ENCODE measurements around the gene ZNF830. TPM values are rescaled to one million over a fixed set of nuclear protein-coding genes. Genes with fewer than 3 reads are reported as not detected.

The ZNF830 gene
- polyA plus RNA-seq, 1 of the 3 experiments (the other 2 are of a cell fraction), result 8.8 TPM

- Histone ChIP-seq H3K9me3 (no peaks in the 10 kb centered on the region), H3K27ac (ENCODE audit: low read depth in 2 of 2, low read length in 1 of 2) (no peak overlapping the region), H3F3A (replicated peaks; ENCODE audit: insufficient read depth) (no peaks in the 10 kb centered on the region), H2AFZ (ENCODE audit: low read depth) (no peak overlapping the region), H3K9me2 (no peaks in the 10 kb centered on the region), H3K79me2 (ENCODE audit: insufficient read depth) (no peaks in the 10 kb centered on the region), H3K4me1 (ENCODE audit: control insufficient read depth in 1 of 2, insufficient read depth in 2 of 2, low read depth in 1 of 2, low read length in 1 of 2) (peaks cover 0 to 4% of the 10 kb centered on the region in 2 experiments; a peak in 1 of 4 replicates), H3K4me2 (no peak overlapping the region), H3K27me3 (ENCODE audit: insufficient read depth) (no peaks in the 10 kb centered on the region), H3K9ac (no peak overlapping the region), H3K4me3 (ENCODE audit: low read depth in 2 of 2, low read length in 1 of 2) (no peak overlapping the region), H3K36me3 (replicated peaks in 1 of 2; ENCODE audit: control insufficient read depth in 1 of 2, insufficient read depth in 2 of 2, low read length in 1 of 2) (no peaks in the 10 kb centered on the region), H4K20me1 (ENCODE audit: insufficient read depth) (no peaks in the 10 kb centered on the region)
- 15% methylated on average over 1 of the region's 1 CpG for WGBS (ENCODE audit: low lambda C conversion rate)
- DNase-seq, result no peak
- TF ChIP-seq TAF1 (IDR thresholded peaks at IDR 0.05; ENCODE audit: borderline replicate concordance, low read depth, low read length) (no peak), ZBTB33 (IDR thresholded peaks at IDR 0.05; ENCODE audit: borderline replicate concordance, low read depth) (no peak), GABPA (IDR thresholded peaks at IDR 0.05; ENCODE audit: low read depth) (no peak), JUND (IDR thresholded peaks at IDR 0.05) (no peak), YY1 (IDR thresholded peaks at IDR 0.05; ENCODE audit: low read depth) (no peak), MEF2A (IDR thresholded peaks at IDR 0.05; ENCODE audit: borderline replicate concordance, low read depth) (no peak), SIN3A (IDR thresholded peaks at IDR 0.05; ENCODE audit: borderline replicate concordance, low read depth, low read length) (no peak), NRF1 (IDR thresholded peaks at IDR 0.05; ENCODE audit: low read depth, low read length) (no peak), EZH2phosphoT487 (IDR thresholded peaks at IDR 0.05; ENCODE audit: borderline replicate concordance, low read depth) (no peak), USF1 (IDR thresholded peaks at IDR 0.05; ENCODE audit: borderline replicate concordance, low read depth) (no peak), ELF1 (IDR thresholded peaks at IDR 0.05) (no peak), MXI1 (IDR thresholded peaks at IDR 0.05; ENCODE audit: low read depth, low read length) (no peak), POLR2AphosphoS5 (IDR thresholded peaks at IDR 0.05; ENCODE audit: low read depth, low read length) (no peak), NFIC (IDR thresholded peaks at IDR 0.05; ENCODE audit: borderline replicate concordance) (no peak), FOXM1 (IDR thresholded peaks at IDR 0.05; ENCODE audit: low read depth) (no peak), SMC3 (IDR thresholded peaks at IDR 0.05; ENCODE audit: low read depth, low read length) (no peak), RAD21 (IDR thresholded peaks at IDR 0.05; ENCODE audit: low read length) (no peak), EP300 (IDR thresholded peaks at IDR 0.05; ENCODE audit: borderline replicate concordance in 1 of 2, low read depth in 1 of 2, low read length in 1 of 2) (no peak)
- POLR2A ChIA-PET, result no interaction called here
- CTCF ChIA-PET, result no interaction called here
Measured at GRCh38 chr17:34913001-34913400, 48.3 kb upstream of the ZNF830 start.

- no peaks in the 10 kb centered on the region for H3F3A ChIP-seq (replicated peaks; ENCODE audit: insufficient read depth)
- 15% methylated on average over 2 of the region's 2 CpGs for WGBS (ENCODE audit: low lambda C conversion rate)
- H3K27me3 ChIP-seq (ENCODE audit: insufficient read depth), result no peaks in the 10 kb centered on the region
- H3K36me3 ChIP-seq (replicated peaks in 1 of 2; ENCODE audit: control insufficient read depth in 1 of 2, insufficient read depth in 2 of 2, low read length in 1 of 2), result no peaks in the 10 kb centered on the region
- DNase-seq, result no peak
- no peak overlapping the region for H3K4me3 ChIP-seq (ENCODE audit: low read depth in 2 of 2, low read length in 1 of 2)
- H3K9me3 ChIP-seq, result no peaks in the 10 kb centered on the region
- no peak overlapping the region for H3K9ac ChIP-seq
- H3K4me2 ChIP-seq, result no peak overlapping the region
- H3K79me2 ChIP-seq (ENCODE audit: insufficient read depth), result no peaks in the 10 kb centered on the region
- CTCF ChIA-PET, result interaction anchor here (1.0 to 1.5 kb wide), 2 partner anchors 25 to 555 kb away, joined by 3 to 4 read pairs; no protein-coding TSS in a partner anchor
- TF ChIP-seq TCF12 (IDR thresholded peaks at IDR 0.05) (no peak), GABPA (IDR thresholded peaks at IDR 0.05; ENCODE audit: low read depth) (no peak), FOXJ3 (CRISPR knock-in tag; IDR thresholded peaks at IDR 0.05) (no peak), MEF2A (IDR thresholded peaks at IDR 0.05; ENCODE audit: borderline replicate concordance, low read depth) (no peak), SMC3 (IDR thresholded peaks at IDR 0.05; ENCODE audit: low read depth, low read length) (no peak), RFX5 (IDR thresholded peaks at IDR 0.05; ENCODE audit: low read length) (no peak), NRF1 (IDR thresholded peaks at IDR 0.05; ENCODE audit: low read depth, low read length) (no peak), USF2 (IDR thresholded peaks at IDR 0.05; ENCODE audit: borderline replicate concordance, low read depth, low read length) (no peak), REST (IDR thresholded peaks at IDR 0.05; ENCODE audit: low read depth, low read length) (no peak), EZH2phosphoT487 (IDR thresholded peaks at IDR 0.05; ENCODE audit: borderline replicate concordance, low read depth) (no peak)
- H4K20me1 ChIP-seq (ENCODE audit: insufficient read depth), result no peaks in the 10 kb centered on the region
- H2AFZ ChIP-seq (ENCODE audit: low read depth), result no peak overlapping the region
- H3K4me1 ChIP-seq (ENCODE audit: control insufficient read depth in 1 of 2, insufficient read depth in 2 of 2, low read depth in 1 of 2, low read length in 1 of 2), result no peaks in the 10 kb centered on the region
- no peaks in the 10 kb centered on the region for H3K9me2 ChIP-seq
- POLR2A ChIA-PET, result no interaction called here
- H3K27ac ChIP-seq (ENCODE audit: low read depth in 2 of 2, low read length in 1 of 2), result no peak overlapping the region
Measured at GRCh38 chr17:34916120-34916519, 45.2 kb upstream of the ZNF830 start.
